Caco-2 (cell line): ENCODE data around the gene CDKAL1. TPM values are rescaled to one million over a fixed set of nuclear protein-coding genes. Genes with fewer than 3 reads are reported as not detected.

Experiments
- BruUV-seq: library from RNA; stranded (reverse); fragments of 400-500 nt; replicated peaks from 2 replicates; lab custom pipeline; 2021; lab: Mats Ljungman, UMichigan
- CTCF ChIA-PET: fragments of 300-600 bp; sonication (Branson Sonifier 250); formaldehyde crosslinking; loops from one replicate; lab custom pipeline; 2022; ENCODE audit warnings: antibody characterized with exemption; lab: Charles Lee
- POLR2A ChIA-PET: fragments of 300-600 bp; sonication (Branson Sonifier 250); formaldehyde crosslinking; loops from one replicate; lab custom pipeline; 2022; ENCODE audit warnings: antibody characterized with exemption; lab: Charles Lee
- DNase-seq, 2 experiments: peaks; one replicate each; pipeline versions ENCODE4 v3.0.0 to v3.0.0-alpha.2; 2020 to 2022
- H3K27me3 ChIP-seq: replicated peaks from 2 replicates; pipeline ENCODE4 v1.6.0; 2011; ENCODE audit warnings: low read length; ENCODE audit not compliant: control insufficient read depth, insufficient read depth
- H3K36me3 ChIP-seq: 2 replicates; pipeline ENCODE4 v1.5.1; 2011; ENCODE audit warnings: low read length; ENCODE audit not compliant: control insufficient read depth, insufficient read depth
- H3K4me1 ChIP-seq: fragments of 250-450 bp; sonication (Bioruptor Pico); 2 replicates; pipeline ENCODE4 v1.5.1; 2020; ENCODE audit warnings: mild to moderate bottlenecking
- H3K4me3 ChIP-seq: 2 replicates; pipeline ENCODE4 v1.5.1; 2011; ENCODE audit warnings: low read depth, mild to moderate bottlenecking, control low read depth, low read length
- H3K9me3 ChIP-seq: fragments of 250-450 bp; sonication (Bioruptor Pico); 2 replicates; pipeline ENCODE4 v1.5.1; 2020; ENCODE audit warnings: mild to moderate bottlenecking, moderate library complexity
- H3K27ac Mint-ChIP-seq: one replicate; pipeline ENCODE4 v1.8.0; 2022; ENCODE audit warnings: mixed read lengths; ENCODE audit not compliant: unreplicated experiment
- H3K27me3 Mint-ChIP-seq: one replicate; pipeline ENCODE4 v1.8.0; 2022; ENCODE audit warnings: mixed read lengths; ENCODE audit not compliant: insufficient read depth, unreplicated experiment
- H3K36me3 Mint-ChIP-seq: one replicate; pipeline ENCODE4 v1.8.0; 2022; ENCODE audit warnings: mild to moderate bottlenecking, mixed read lengths; ENCODE audit not compliant: insufficient read depth, unreplicated experiment
- H3K4me1 Mint-ChIP-seq: one replicate; pipeline ENCODE4 v1.8.0; 2022; ENCODE audit warnings: low read depth, mixed read lengths; ENCODE audit not compliant: unreplicated experiment
- H3K4me3 Mint-ChIP-seq: one replicate; pipeline ENCODE4 v1.8.0; 2022; ENCODE audit warnings: mild to moderate bottlenecking, moderate library complexity, mixed read lengths; ENCODE audit not compliant: unreplicated experiment
- H3K9me3 Mint-ChIP-seq: one replicate; pipeline ENCODE4 v1.8.0; 2022; ENCODE audit warnings: mixed read lengths; ENCODE audit not compliant: unreplicated experiment
- CTCF ChIP-seq, 2 experiments: fragments of 200-600 bp in 1 of 2; IDR thresholded peaks; 1 replicate in 1 of 2; 2 replicates in 1 of 2; pipeline versions ENCODE4 v1.5.1 to v1.8.0; 2011 to 2022; ENCODE audit warnings: antibody characterized with exemption in 1 of 2, control low read depth in 1 of 2, inconsistent platforms in 1 of 2, low read depth in 1 of 2, low read length in 1 of 2, mild to moderate bottlenecking in 1 of 2, moderate library complexity in 1 of 2; ENCODE audit not compliant: insufficient read depth in 1 of 2, severe bottlenecking in 1 of 2, unreplicated experiment in 1 of 2
- intact Hi-C: fragments of 100-400 bp; cut with micrococcal nuclease; formaldehyde crosslinking; loops from one replicate; pipeline ENCODE4 v1.10.0; 2022; ENCODE audit not compliant: unreplicated experiment
- total RNA-seq: library from RNA; stranded (reverse); gene quantifications from 2 replicates; pipeline ENCODE4 v1.2.3, GENCODE V29; 2022

Gene CDKAL1
- total RNA-seq, 1 experiment from 2014 or later = 18.7 TPM

- intact Hi-C loops = no loop called here
- Histone ChIP-seq H3K9me3 (no peaks in the 10 kb centered on the region), H3K27me3 (no peaks in the 10 kb centered on the region), H3K36me3 (no peaks in the 10 kb centered on the region), H3K4me3 (no peak overlapping the region), H3K4me1 (no peaks in the 10 kb centered on the region)
- no peak for DNase-seq
- Mint-ChIP-seq H3K27me3 (no peaks in the 10 kb centered on the region), H3K4me1 (no peaks in the 10 kb centered on the region), H3K27ac (no peak overlapping the region), H3K36me3 (peaks cover 16% of the 10 kb centered on the region), H3K4me3 (no peak overlapping the region), H3K9me3 (peaks cover 20% of the 10 kb centered on the region)
- ChIA-PET CTCF (interaction anchor here (0.7 kb wide), 1 partner anchor 67 kb away, joined by 6 read pairs; no protein-coding TSS in a partner anchor), POLR2A (no interaction called here)
- BruUV-seq = no TSS peak
- no peak for TF ChIP-seq CTCF (IDR thresholded peaks at IDR 0.05; ENCODE audit: insufficient read depth in 1 of 2, low read depth in 1 of 2, low read length in 1 of 2, severe bottlenecking in 1 of 2, unreplicated experiment in 1 of 2)
Observed at GRCh38 chr6:20946890-20947289, 412.6 kb downstream of the CDKAL1 start.

- Mint-ChIP-seq H3K27me3 (no peaks in the 10 kb centered on the region), H3K9me3 (peaks cover 15% of the 10 kb centered on the region), H3K36me3 (peaks cover 13% of the 10 kb centered on the region), H3K4me1 (no peaks in the 10 kb centered on the region), H3K4me3 (no peak overlapping the region), H3K27ac (no peak overlapping the region)
- no peak for DNase-seq
- Histone ChIP-seq H3K4me3 (no peak overlapping the region), H3K27me3 (no peaks in the 10 kb centered on the region), H3K4me1 (no peaks in the 10 kb centered on the region), H3K9me3 (no peaks in the 10 kb centered on the region), H3K36me3 (no peaks in the 10 kb centered on the region)
- BruUV-seq = no TSS peak
- ChIA-PET CTCF (no interaction called here), POLR2A (no interaction called here)
- TF ChIP-seq CTCF (IDR thresholded peaks at IDR 0.05; ENCODE audit: insufficient read depth in 1 of 2, low read depth in 1 of 2, low read length in 1 of 2, severe bottlenecking in 1 of 2, unreplicated experiment in 1 of 2) = no peak
- intact Hi-C loops = no loop called here
Observed at GRCh38 chr6:20947977-20948376, 413.7 kb downstream of the CDKAL1 start.

- Histone ChIP-seq H3K36me3 (no peaks in the 10 kb centered on the region), H3K9me3 (no peaks in the 10 kb centered on the region), H3K27me3 (no peaks in the 10 kb centered on the region), H3K4me3 (no peak overlapping the region), H3K4me1 (no peaks in the 10 kb centered on the region)
- Mint-ChIP-seq H3K27ac (no peak overlapping the region), H3K9me3 (peaks cover 9% of the 10 kb centered on the region), H3K27me3 (no peaks in the 10 kb centered on the region), H3K36me3 (peaks cover 8% of the 10 kb centered on the region), H3K4me3 (no peak overlapping the region), H3K4me1 (no peaks in the 10 kb centered on the region)
- ChIA-PET CTCF (no interaction called here), POLR2A (no interaction called here)
- no peak for TF ChIP-seq CTCF (IDR thresholded peaks at IDR 0.05; ENCODE audit: insufficient read depth in 1 of 2, low read depth in 1 of 2, low read length in 1 of 2, severe bottlenecking in 1 of 2, unreplicated experiment in 1 of 2)
- intact Hi-C loops = no loop called here
- no TSS peak for BruUV-seq
- no peak for DNase-seq
Observed at GRCh38 chr6:20948556-20948955, 414.3 kb downstream of the CDKAL1 start.
